AG04449 (cell line): Measurements from ENCODE around the gene UNC5B.

ENCODE experiments used
- CTCF ChIA-PET: fragments of 350-600 bp; formaldehyde crosslinking; extraction: SDS; loops from one replicate; lab custom pipeline; 2021; ENCODE audit warnings: antibody characterized with exemption; lab: Yijun Ruan, JAX
- POLR2A ChIA-PET: fragments of 400-600, 350-600 bp; formaldehyde crosslinking; extraction: SDS; loops from one replicate; lab custom pipeline; 2020; ENCODE audit warnings: antibody characterized with exemption, inconsistent platforms; lab: Yijun Ruan, JAX
- DNase-seq: peaks from one replicate; pipeline ENCODE4 v3.0.0-alpha.2; 2010; ENCODE audit warnings: low read depth, low spot score
- H3K4me3 ChIP-seq: 2 replicates; pipeline ENCODE4 v1.5.1; 2011; ENCODE audit warnings: low read depth, mild to moderate bottlenecking, control low read depth, low read length
- CTCF ChIP-seq: IDR thresholded peaks from one replicate; pipeline ENCODE4 v1.5.1; 2011; ENCODE audit warnings: mild to moderate bottlenecking, moderate library complexity, low read length, control low read depth, inconsistent platforms; ENCODE audit not compliant: insufficient read depth; ENCODE audit errors: missing control alignments

Gene UNC5B

GRCh38 chr10:71266147-71266917, 54.0 kb downstream of the UNC5B start:
- POLR2A ChIA-PET, result no interaction called here
- DNase-seq, result no peak
- no peak overlapping the region for H3K4me3 ChIP-seq
- TF ChIP-seq CTCF, result no peak
- CTCF ChIA-PET, result interaction anchor here (0.7 to 10.1 kb wide), 16 partner anchors 8 to 363 kb away, joined by 3 to 152 read pairs (median 6); partner anchors contain the start of gene UNC5B

- ChIA-PET CTCF (interaction anchor here (0.7 to 10.1 kb wide), 20 partner anchors 8 to 717 kb away, joined by 3 to 152 read pairs (median 4); partner anchors contain the start of gene UNC5B), POLR2A (no interaction called here)
- H3K4me3 ChIP-seq, result no peak overlapping the region
- no peak for TF ChIP-seq CTCF
- no peak for DNase-seq
Measured at GRCh38 chr10:71266918-71267442, 54.6 kb downstream of the UNC5B start.

- ChIA-PET POLR2A (no interaction called here), CTCF (interaction anchor here (0.8 to 10.1 kb wide), 21 partner anchors 8 to 718 kb away, joined by 3 to 152 read pairs (median 6); partner anchors contain the start of gene UNC5B)
- DNase-seq, result no peak
- H3K4me3 ChIP-seq, result no peak overlapping the region
- TF ChIP-seq CTCF, result no peak
Measured at GRCh38 chr10:71267508-71268240, 55.3 kb downstream of the UNC5B start.

GRCh38 chr10:71268247-71268691, 55.9 kb downstream of the UNC5B start:
- DNase-seq, result no peak
- CTCF ChIA-PET, result interaction anchor here (1.1 to 10.1 kb wide), 13 partner anchors 7 to 365 kb away, joined by 3 to 152 read pairs (median 15); partner anchors contain the start of gene UNC5B
- POLR2A ChIA-PET, result no interaction called here
- TF ChIP-seq CTCF, result peak; percentile 76
- H3K4me3 ChIP-seq, result no peak overlapping the region

GRCh38 chr10:71268758-71269157, 56.4 kb downstream of the UNC5B start:
- DNase-seq, result no peak
- H3K4me3 ChIP-seq, result no peak overlapping the region
- ChIA-PET CTCF (interaction anchor here (1.1 to 10.1 kb wide), 12 partner anchors 11 to 365 kb away, joined by 4 to 152 read pairs (median 18); partner anchors contain the start of gene UNC5B), POLR2A (no interaction called here)
- TF ChIP-seq CTCF, result no peak
